AG10803 (cell line): ENCODE measurements around the gene HAL.

Source experiments
- DNase-seq: peaks from one replicate; pipeline ENCODE4 v3.0.0; 2010; ENCODE audit warnings: low read depth
- H3K4me3 ChIP-seq: 2 replicates; pipeline ENCODE4 v1.5.1; 2011; ENCODE audit warnings: mild to moderate bottlenecking, low read length, control low read depth
- CTCF ChIP-seq: conservative IDR thresholded peaks from 2 replicates; pipeline ENCODE4 v1.5.1; 2011; ENCODE audit warnings: mild to moderate bottlenecking, low read length, control low read depth, inconsistent platforms

HAL gene

GRCh38 chr12:95995238-95996031, 709 bp downstream of the HAL start:
- TF ChIP-seq CTCF: no peak
- no peak overlapping the region for H3K4me3 ChIP-seq

GRCh38 chr12:95994476-95994875, 1.7 kb downstream of the HAL start:
- no peak for TF ChIP-seq CTCF
- no peak for DNase-seq
- no peak overlapping the region for H3K4me3 ChIP-seq

More at GRCh38 chr12:95995238-95996031, 709 bp downstream of the HAL start:
- DNase-seq: no peak

GRCh38 chr12:95993907-95994306, 2.2 kb downstream of the HAL start:
- no peak for DNase-seq
- no peak for TF ChIP-seq CTCF

GRCh38 chr12:95990136-95990535, 6.0 kb downstream of the HAL start:
- H3K4me3 ChIP-seq: no peak overlapping the region
- DNase-seq: no peak
- TF ChIP-seq CTCF: no peak

More at GRCh38 chr12:95993907-95994306, 2.2 kb downstream of the HAL start:
- no peak overlapping the region for H3K4me3 ChIP-seq

- no peak for DNase-seq
- TF ChIP-seq CTCF: no peak
- H3K4me3 ChIP-seq: no peak overlapping the region
Measured at GRCh38 chr12:95989504-95990123, 6.5 kb downstream of the HAL start.

- no peak overlapping the region for H3K4me3 ChIP-seq
- no peak for DNase-seq
- no peak for TF ChIP-seq CTCF
Measured at GRCh38 chr12:95988506-95989275, 7.5 kb downstream of the HAL start.
